Fibroblast of the aortic adventitia (primary cell): ENCODE measurements around the gene GART. TPM values are rescaled to one million over a fixed set of nuclear protein-coding genes. Genes with fewer than 3 reads are reported as not detected.

Experiments
- DNase-seq: peaks from one replicate; pipeline ENCODE4 v3.0.0-alpha.2; 2010; ENCODE audit warnings: low read depth
- H3K4me3 ChIP-seq: 2 replicates; pipeline ENCODE4 v1.5.1; 2011; ENCODE audit warnings: low read depth, mild to moderate bottlenecking, control low read depth, low read length, moderate library complexity
- total RNA-seq: library from RNA; depleted of rRNA; stranded (reverse); fragments of >200 nt; gene quantifications from 2 replicates; pipeline ENCODE4 v1.2.3, GENCODE V29; 2012; ENCODE audit warnings: low replicate concordance
- TF ChIP-seq, protein P1 (sequence below): IDR thresholded peaks from 2 replicates; pipeline ENCODE4 v1.5.1; 2011; ENCODE audit warnings: mild to moderate bottlenecking, low read length, control low read depth, inconsistent platforms; ENCODE audit not compliant: insufficient read depth

The GART gene
- total RNA-seq, 1 donor, result 104 TPM

DNA sequence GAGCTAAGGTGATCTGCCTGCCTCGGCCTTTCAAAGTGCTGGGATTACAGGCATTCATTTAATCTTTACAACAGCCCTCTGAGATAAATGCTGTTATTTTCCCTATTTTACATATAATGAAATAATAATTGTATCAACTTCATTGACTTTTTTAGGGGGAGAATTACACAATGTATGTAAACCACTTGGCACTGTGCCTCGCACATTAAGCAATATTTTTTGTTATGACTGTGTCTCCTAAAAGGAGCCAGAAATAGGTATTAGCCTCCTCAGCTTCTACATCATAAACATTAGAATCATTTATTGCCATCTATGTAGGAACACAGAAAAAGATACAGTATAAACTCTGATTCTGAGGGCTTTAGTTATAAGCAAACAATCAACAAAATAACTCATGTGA, 49.3 kb downstream of the GART start:
- peak; percentile 60 for DNase-seq
- TF ChIP-seq, protein P1, sequence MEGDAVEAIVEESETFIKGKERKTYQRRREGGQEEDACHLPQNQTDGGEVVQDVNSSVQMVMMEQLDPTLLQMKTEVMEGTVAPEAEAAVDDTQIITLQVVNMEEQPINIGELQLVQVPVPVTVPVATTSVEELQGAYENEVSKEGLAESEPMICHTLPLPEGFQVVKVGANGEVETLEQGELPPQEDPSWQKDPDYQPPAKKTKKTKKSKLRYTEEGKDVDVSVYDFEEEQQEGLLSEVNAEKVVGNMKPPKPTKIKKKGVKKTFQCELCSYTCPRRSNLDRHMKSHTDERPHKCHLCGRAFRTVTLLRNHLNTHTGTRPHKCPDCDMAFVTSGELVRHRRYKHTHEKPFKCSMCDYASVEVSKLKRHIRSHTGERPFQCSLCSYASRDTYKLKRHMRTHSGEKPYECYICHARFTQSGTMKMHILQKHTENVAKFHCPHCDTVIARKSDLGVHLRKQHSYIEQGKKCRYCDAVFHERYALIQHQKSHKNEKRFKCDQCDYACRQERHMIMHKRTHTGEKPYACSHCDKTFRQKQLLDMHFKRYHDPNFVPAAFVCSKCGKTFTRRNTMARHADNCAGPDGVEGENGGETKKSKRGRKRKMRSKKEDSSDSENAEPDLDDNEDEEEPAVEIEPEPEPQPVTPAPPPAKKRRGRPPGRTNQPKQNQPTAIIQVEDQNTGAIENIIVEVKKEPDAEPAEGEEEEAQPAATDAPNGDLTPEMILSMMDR, result no peak

DNA sequence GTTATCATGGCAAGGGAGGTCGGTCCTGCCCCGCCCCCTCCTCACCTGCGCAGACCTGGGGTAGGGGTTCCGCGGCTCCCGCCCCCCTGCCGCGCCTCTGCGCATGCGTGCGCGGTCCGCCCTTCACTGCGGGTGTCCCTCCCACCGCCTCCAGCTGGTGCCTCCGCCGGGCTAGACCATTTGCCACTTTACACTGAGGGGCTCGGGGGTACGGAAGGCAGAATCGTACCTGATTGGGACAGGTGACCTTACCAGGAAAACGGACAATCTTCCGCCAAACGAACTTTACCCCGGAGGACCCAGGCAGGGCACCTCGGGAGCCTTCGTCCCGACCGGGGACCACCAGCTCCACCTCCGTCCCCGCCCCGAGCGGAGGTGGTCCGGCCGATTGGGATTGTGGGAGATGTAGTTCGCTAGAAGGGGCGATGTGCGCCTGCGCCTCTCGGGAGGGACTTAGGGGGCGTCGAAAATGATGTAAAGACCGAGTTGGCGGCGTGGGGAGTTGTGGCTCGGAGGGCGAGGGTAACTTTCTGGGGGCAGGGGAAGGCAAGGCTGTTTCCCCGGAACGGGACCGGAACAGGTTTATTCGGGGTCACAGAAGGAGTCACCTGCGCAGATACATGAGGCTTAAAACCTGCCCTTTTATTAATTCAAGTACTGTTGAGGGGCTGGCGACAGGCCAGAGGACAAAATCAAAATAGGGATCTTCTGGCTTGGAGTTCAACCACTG, 50.4 kb downstream of the GART start, which contains the start of gene DNAJC28:
TSS of gene DNAJC28 (minus strand) at position 344 of the 730 bp plus-strand sequence. CDS start 2,323 bp downstream, outside the sequence.
- peak within 1 kb of the TSS; percentile 95 for H3K4me3 ChIP-seq
- TF ChIP-seq, protein P1, result no peak
- DNase-seq, result peak; percentile 94

More for the DNA sequence above, 49.3 kb downstream of the GART start:
- H3K4me3 ChIP-seq, result no peak overlapping the region

DNA sequence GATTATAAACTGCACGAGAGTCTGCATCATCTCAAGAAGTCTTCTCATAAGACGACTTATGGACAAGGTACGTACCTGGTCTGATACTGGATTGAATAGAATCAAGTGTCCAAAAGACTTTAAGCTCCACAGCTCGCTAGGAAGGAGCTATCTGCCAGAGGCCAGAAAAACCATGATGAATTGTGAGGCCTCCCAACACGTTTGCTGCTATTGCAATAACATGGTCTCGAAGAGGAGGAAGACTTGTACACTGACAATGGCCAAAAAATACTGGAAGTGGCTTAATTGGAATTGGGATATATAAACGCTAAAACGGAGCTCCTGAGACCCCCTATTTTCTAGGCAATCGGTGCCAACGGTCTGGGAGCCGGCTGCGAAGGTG, 50.9 kb downstream of the GART start:
- TF ChIP-seq, protein P1, result no peak
- peak; percentile 23 for DNase-seq
- peak overlapping the region; percentile 95 for H3K4me3 ChIP-seq

DNA sequence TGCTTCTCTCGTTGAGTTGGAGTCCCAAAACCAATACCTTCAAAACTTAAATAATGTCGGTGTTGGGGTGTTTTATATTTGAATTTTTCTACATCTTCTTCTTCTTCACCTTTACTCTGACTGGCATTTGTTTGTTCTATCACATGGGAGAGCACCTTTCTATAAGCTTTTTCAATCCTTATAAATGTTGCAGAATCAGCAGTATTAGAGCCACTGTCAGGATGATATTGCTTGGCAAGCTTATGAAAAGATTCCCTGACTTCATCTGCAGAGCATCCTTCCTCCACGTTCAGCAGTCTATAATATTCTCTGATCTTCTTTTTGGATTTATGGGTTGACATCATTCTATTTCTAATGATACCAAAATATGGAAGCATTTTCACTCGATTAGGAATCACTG, 53.0 kb downstream of the GART start:
- TF ChIP-seq, protein P1, result no peak
- DNase-seq, result no peak
- H3K4me3 ChIP-seq, result no peak overlapping the region

DNA sequence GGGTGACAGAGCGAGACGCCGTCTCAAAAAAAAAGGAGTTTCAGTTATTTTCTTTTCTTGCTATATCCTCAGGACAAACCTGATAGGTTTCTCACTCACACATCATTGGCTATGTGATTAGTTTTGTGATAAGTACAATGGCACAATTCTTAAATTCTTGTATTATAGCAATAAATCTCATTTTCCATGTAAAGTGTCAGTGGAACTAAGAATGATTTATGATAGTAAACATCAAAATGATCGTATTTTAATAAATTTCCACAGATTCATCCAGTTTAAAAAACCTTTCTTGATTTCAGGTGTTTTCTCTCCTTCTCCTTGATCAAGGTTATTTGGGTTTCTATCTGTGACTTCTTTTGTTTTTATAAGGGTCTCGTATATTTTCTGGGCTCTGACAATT, 53.9 kb downstream of the GART start:
- no peak overlapping the region for H3K4me3 ChIP-seq
- DNase-seq, result no peak
- TF ChIP-seq, protein P1, result no peak

DNA sequence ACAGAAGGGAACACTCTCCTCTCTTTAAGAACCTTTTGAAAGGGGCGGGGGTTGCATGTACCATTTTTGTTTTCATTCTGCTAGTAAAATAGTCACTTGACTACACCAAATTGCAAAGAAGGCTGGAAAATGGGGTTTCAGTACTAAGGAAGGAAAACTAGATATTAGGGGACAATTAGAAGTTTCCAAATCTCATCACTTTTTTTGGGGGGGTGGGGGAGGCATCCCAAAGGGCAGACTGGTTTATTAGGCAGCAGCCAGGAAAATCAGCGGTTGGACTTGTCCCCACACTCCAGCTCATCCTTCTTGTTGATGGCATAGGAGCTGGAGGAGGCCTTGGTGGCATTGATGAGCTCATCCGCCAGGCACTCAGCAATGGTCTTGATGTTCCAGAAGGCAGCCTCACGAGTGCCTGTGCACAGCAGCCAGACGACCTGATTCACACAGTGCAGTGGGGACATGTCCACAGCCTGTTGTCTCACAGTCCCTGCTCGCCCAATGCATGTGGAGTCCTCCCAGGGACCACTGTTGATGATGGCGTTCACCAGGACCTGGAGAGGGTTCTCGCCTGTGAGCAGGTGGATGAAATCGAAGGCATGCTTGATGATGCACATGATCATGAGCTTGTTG, 60.5 kb downstream of the GART start:
- no peak for DNase-seq
- TF ChIP-seq, protein P1, result no peak
- H3K4me3 ChIP-seq, result no peak overlapping the region
